HPDE6-E6E7 (cell line): Measurements from ENCODE around the gene CCDC81.

Experiments used
- DNase-seq: peaks from one replicate; pipeline ENCODE4 v3.0.0; 2011; ENCODE audit warnings: missing footprints; ENCODE audit errors: extremely low spot score

The CCDC81 gene

GRCh38 chr11:86440305-86440716, 65.6 kb downstream of the CCDC81 start:
- DNase-seq: no peak

GRCh38 chr11:86440843-86441242, 66.2 kb downstream of the CCDC81 start:
- no peak for DNase-seq

GRCh38 chr11:86442420-86442819, 67.7 kb downstream of the CCDC81 start:
- DNase-seq: no peak

GRCh38 chr11:86442827-86443226, 68.1 kb downstream of the CCDC81 start:
- DNase-seq: no peak

GRCh38 chr11:86443415-86443814, 68.7 kb downstream of the CCDC81 start:
- DNase-seq: no peak

GRCh38 chr11:86444981-86445380, 70.3 kb downstream of the CCDC81 start:
- DNase-seq: no peak

GRCh38 chr11:86446163-86446923, 71.7 kb downstream of the CCDC81 start:
- DNase-seq: no peak

GRCh38 chr11:86446924-86447285, 72.2 kb downstream of the CCDC81 start:
- DNase-seq: no peak

GRCh38 chr11:86447763-86448480, 73.2 kb downstream of the CCDC81 start:
- no peak for DNase-seq

GRCh38 chr11:86449993-86450629, 75.4 kb downstream of the CCDC81 start:
- no peak for DNase-seq

- DNase-seq: no peak
These were observed 78.8 kb downstream of the CCDC81 start for GRCh38 chr11:86453290-86454030.

GRCh38 chr11:86456075-86456939, 81.6 kb downstream of the CCDC81 start:
- peak; percentile 73 for DNase-seq

- DNase-seq: no peak
These were observed 83.8 kb downstream of the CCDC81 start for GRCh38 chr11:86458294-86459001.

GRCh38 chr11:86459002-86459385, 84.3 kb downstream of the CCDC81 start:
- DNase-seq: no peak

GRCh38 chr11:86459682-86460460, 85.2 kb downstream of the CCDC81 start:
- DNase-seq: peak; percentile 62

- DNase-seq: no peak
These were observed 86.0 kb downstream of the CCDC81 start for GRCh38 chr11:86460461-86461385.

- no peak for DNase-seq
These were observed 87.2 kb downstream of the CCDC81 start for GRCh38 chr11:86461892-86462291.

GRCh38 chr11:86463120-86463519, 88.4 kb downstream of the CCDC81 start:
- peak; percentile 37 for DNase-seq

- no peak for DNase-seq
These were observed 89.3 kb downstream of the CCDC81 start for GRCh38 chr11:86463955-86464354.
